HEK293T (cell line): Measurements from ENCODE around the gene ZNF277.

Source experiments
- CTCF ChIA-PET: fragments of 350-600 bp; formaldehyde crosslinking; extraction: SDS; loops from one replicate; lab custom pipeline; 2021; ENCODE audit warnings: antibody characterized with exemption, inconsistent platforms; lab: Yijun Ruan, JAX
- POLR2A ChIA-PET: fragments of 350-600 bp; formaldehyde crosslinking; extraction: SDS; loops from one replicate; lab custom pipeline; 2020; ENCODE audit warnings: antibody characterized with exemption, inconsistent platforms; lab: Yijun Ruan, JAX
- DNase-seq: peaks from one replicate; pipeline ENCODE4 v3.0.0; 2012; ENCODE audit warnings: mixed read lengths; ENCODE audit errors: extremely low spot score
- ARNT ChIP-seq: fragments of 450-650 bp; IDR thresholded peaks from 2 replicates; pipeline ENCODE4 v1.6.1; 2017; ENCODE audit warnings: mild to moderate bottlenecking
- BHLHE40 ChIP-seq: fragments of 450-650 bp; IDR thresholded peaks from 2 replicates; pipeline ENCODE4 v1.6.1; 2016; ENCODE audit warnings: mild to moderate bottlenecking, moderate library complexity, borderline replicate concordance
- CTBP1 ChIP-seq: fragments of 450-650 bp; IDR thresholded peaks from 2 replicates; pipeline ENCODE4 v1.6.1; 2016; ENCODE audit warnings: borderline replicate concordance
- ELF4 ChIP-seq: fragments of 450-650 bp; IDR thresholded peaks from 2 replicates; pipeline ENCODE4 v1.6.1; 2017; ENCODE audit warnings: antibody characterized with exemption
- FOXA1 ChIP-seq: fragments of 450-650 bp; IDR thresholded peaks from 2 replicates; pipeline ENCODE4 v1.6.1; 2016; ENCODE audit warnings: mild to moderate bottlenecking
- FOXK2 ChIP-seq: fragments of 450-650 bp; IDR thresholded peaks from 2 replicates; pipeline ENCODE4 v1.6.1; 2016; ENCODE audit warnings: mild to moderate bottlenecking
- FOXM1 ChIP-seq: fragments of 450-650 bp; IDR thresholded peaks from 2 replicates; pipeline ENCODE4 v1.6.1; 2017; ENCODE audit warnings: mild to moderate bottlenecking, borderline replicate concordance
- HDGF ChIP-seq: fragments of 450-650 bp; IDR thresholded peaks from 2 replicates; pipeline ENCODE4 v1.6.1; 2017; ENCODE audit warnings: antibody characterized with exemption, borderline replicate concordance
- L3MBTL2 ChIP-seq: fragments of 450-650 bp; conservative IDR thresholded peaks from 2 replicates; pipeline ENCODE4 v1.6.1; 2016; ENCODE audit warnings: mild to moderate bottlenecking
- LEF1 ChIP-seq: fragments of 450-650 bp; IDR thresholded peaks from 2 replicates; pipeline ENCODE4 v1.6.1; 2017; ENCODE audit warnings: mild to moderate bottlenecking, borderline replicate concordance
- NFRKB ChIP-seq: fragments of 450-650 bp; IDR thresholded peaks from 2 replicates; pipeline ENCODE4 v1.6.1; 2016; ENCODE audit warnings: mild to moderate bottlenecking, moderate library complexity
- PKNOX1 ChIP-seq: fragments of 450-650 bp; IDR thresholded peaks from 2 replicates; pipeline ENCODE4 v1.6.1; 2016
- SP1 ChIP-seq: fragments of 450-650 bp; IDR thresholded peaks from 2 replicates; pipeline ENCODE4 v1.6.1; 2017
- SUZ12 ChIP-seq: fragments of 450-650 bp; IDR thresholded peaks from 2 replicates; pipeline ENCODE4 v1.6.1; 2016; ENCODE audit warnings: mild to moderate bottlenecking
- TARDBP ChIP-seq: fragments of 450-650 bp; IDR thresholded peaks from 2 replicates; pipeline ENCODE4 v1.6.1; 2016
- ZNF384 ChIP-seq: fragments of 450-650 bp; IDR thresholded peaks from 2 replicates; pipeline ENCODE4 v1.6.1; 2016

Gene ZNF277

GRCh38 chr7:112226701-112227276, 20.3 kb downstream of the ZNF277 start:
- POLR2A ChIA-PET = no interaction called here
- TF ChIP-seq CTBP1 (no peak), BHLHE40 (no peak), LEF1 (no peak), TARDBP (no peak), ARNT (no peak), ELF4 (no peak), FOXK2 (no peak), NFRKB (no peak), FOXM1 (no peak), PKNOX1 (no peak), L3MBTL2 (no peak), SUZ12 (no peak)
- CTCF ChIA-PET = no interaction called here
- no peak for DNase-seq

- no peak for TF ChIP-seq NFRKB
- CTCF ChIA-PET = interaction anchor here (1.1 kb wide), 1 partner anchor 13 kb away, joined by 3 read pairs; no protein-coding TSS in a partner anchor
- POLR2A ChIA-PET = no interaction called here
- DNase-seq = no peak
These were observed 22.1 kb downstream of the ZNF277 start for GRCh38 chr7:112228632-112229031.

GRCh38 chr7:112232212-112232978, 25.9 kb downstream of the ZNF277 start:
- POLR2A ChIA-PET = no interaction called here
- no peak for TF ChIP-seq SP1
- no peak for TF ChIP-seq L3MBTL2
- no peak for TF ChIP-seq FOXA1
- CTCF ChIA-PET = no interaction called here
- no peak for DNase-seq

GRCh38 chr7:112233048-112233697, 26.7 kb downstream of the ZNF277 start:
- CTCF ChIA-PET = no interaction called here
- POLR2A ChIA-PET = no interaction called here
- no peak for DNase-seq
- TF ChIP-seq FOXA1 = no peak
- no peak for TF ChIP-seq HDGF
- TF ChIP-seq NFRKB = no peak
- TF ChIP-seq FOXM1 = no peak
- TF ChIP-seq PKNOX1 = no peak
- TF ChIP-seq SUZ12 = no peak
- TF ChIP-seq ARNT = no peak
- TF ChIP-seq ZNF384 = no peak
- TF ChIP-seq SP1 = no peak
- TF ChIP-seq L3MBTL2 = no peak
- no peak for TF ChIP-seq BHLHE40
- TF ChIP-seq FOXK2 = no peak
- no peak for TF ChIP-seq ELF4
- TF ChIP-seq CTBP1 = no peak
- TF ChIP-seq LEF1 = no peak
- TF ChIP-seq TARDBP = no peak

- ChIA-PET CTCF (no interaction called here), POLR2A (no interaction called here)
- no peak for TF ChIP-seq SUZ12
- no peak for TF ChIP-seq L3MBTL2
- TF ChIP-seq LEF1 = no peak
- no peak for TF ChIP-seq SP1
- TF ChIP-seq HDGF = no peak
- DNase-seq = no peak
These were observed 27.7 kb downstream of the ZNF277 start for GRCh38 chr7:112234147-112234546.

- DNase-seq = no peak
- ChIA-PET CTCF (no interaction called here), POLR2A (no interaction called here)
- TF ChIP-seq L3MBTL2 (no peak), FOXA1 (no peak), ELF4 (no peak), FOXK2 (no peak), TARDBP (no peak), CTBP1 (no peak), ZNF384 (no peak), PKNOX1 (no peak), HDGF (no peak), ARNT (no peak), BHLHE40 (no peak), LEF1 (no peak), SP1 (no peak), NFRKB (no peak)
These were observed 30.1 kb downstream of the ZNF277 start for GRCh38 chr7:112236597-112236996.
